ENCODE data around the gene SORD.
"Not testable (repeated sequence)": the region's sequence is repeated elsewhere in the genome, so short reads cannot be mapped to it uniquely, and the experiment has no call there.

The SORD gene

GRCh38 chr15:45069942-45070360 is 47.0 kb downstream of the SORD start:
- DNase-seq = not testable (repeated sequence)

- not testable (repeated sequence) for DNase-seq
These were observed 50.6 kb downstream of the SORD start for GRCh38 chr15:45073602-45074001.

GRCh38 chr15:45075440-45076320 is 52.7 kb downstream of the SORD start:
- not testable (repeated sequence) for DNase-seq

GRCh38 chr15:45077391-45077790 is 54.4 kb downstream of the SORD start:
- DNase-seq = not testable (repeated sequence)

- DNase-seq = not testable (repeated sequence)
These were observed 56.2 kb downstream of the SORD start for GRCh38 chr15:45079201-45079600.

GRCh38 chr15:45079628-45080246 is 56.7 kb downstream of the SORD start:
- DNase-seq = not testable (repeated sequence)

- not testable (repeated sequence) for DNase-seq
These were observed 57.6 kb downstream of the SORD start for GRCh38 chr15:45080593-45080992.

- DNase-seq = not testable (repeated sequence)
These were observed 59.4 kb downstream of the SORD start for GRCh38 chr15:45082412-45082811.

GRCh38 chr15:45083223-45083622 is 60.2 kb downstream of the SORD start:
- no peak for DNase-seq

GRCh38 chr15:45084163-45084562 is 61.2 kb downstream of the SORD start:
- no peak for DNase-seq

GRCh38 chr15:45087513-45087912 is 64.5 kb downstream of the SORD start:
- no peak for DNase-seq

GRCh38 chr15:45088801-45089711 is 66.1 kb downstream of the SORD start:
- no peak for DNase-seq

GRCh38 chr15:45089712-45090373 is 66.8 kb downstream of the SORD start:
- no peak for DNase-seq

GRCh38 chr15:45091161-45091560 is 68.2 kb downstream of the SORD start:
- DNase-seq = no peak

GRCh38 chr15:45091576-45091975 is 68.6 kb downstream of the SORD start:
- no peak for DNase-seq

GRCh38 chr15:45093013-45093412 is 70.0 kb downstream of the SORD start:
- no peak for DNase-seq

GRCh38 chr15:45093622-45094357 is 70.8 kb downstream of the SORD start:
- DNase-seq = no peak

- no peak for DNase-seq
These were observed 71.3 kb downstream of the SORD start for GRCh38 chr15:45094358-45094730.

GRCh38 chr15:45095661-45096060 is 72.7 kb downstream of the SORD start:
- DNase-seq = no peak

- no peak for DNase-seq
These were observed 74.5 kb downstream of the SORD start for GRCh38 chr15:45097466-45097865.

GRCh38 chr15:45099549-45100165 is 76.7 kb downstream of the SORD start:
- DNase-seq = no peak
